IMR-90 (cell line): Measurements from ENCODE around the gene INPP5D.

Experiments
- BHLHE40 ChIP-seq: fragments of 150-350 bp; IDR thresholded peaks from 2 replicates; pipeline ENCODE4 v1.6.1; 2016; ENCODE audit warnings: mild to moderate bottlenecking, low read depth, low read length
- CEBPB ChIP-seq: IDR thresholded peaks from 2 replicates; pipeline ENCODE4 v1.6.1; 2012; ENCODE audit warnings: low read depth, low read length, improper control_type of control experiment
- FOS ChIP-seq: fragments of 150-350 bp; IDR thresholded peaks from 2 replicates; pipeline ENCODE4 v1.6.1; 2016; ENCODE audit warnings: low read depth, low read length
- MAFK ChIP-seq: IDR thresholded peaks from 2 replicates; pipeline ENCODE4 v1.6.1; 2012; ENCODE audit warnings: low read depth, low read length, improper control_type of control experiment
- MXI1 ChIP-seq: IDR thresholded peaks from 2 replicates; pipeline ENCODE4 v1.6.1; 2012; ENCODE audit warnings: low read depth, mild to moderate bottlenecking, low read length, moderate library complexity, borderline replicate concordance
- POLR2A ChIP-seq: IDR thresholded peaks from 2 replicates; pipeline ENCODE4 v1.6.1; 2012; ENCODE audit warnings: mild to moderate bottlenecking, low read depth, low read length
- RAD21 ChIP-seq: IDR thresholded peaks from 2 replicates; pipeline ENCODE4 v1.6.1; 2012; ENCODE audit warnings: low read length, improper control_type of control experiment
- RCOR1 ChIP-seq: IDR thresholded peaks from 2 replicates; pipeline ENCODE4 v1.6.1; 2012; ENCODE audit warnings: mild to moderate bottlenecking, low read length, improper control_type of control experiment; ENCODE audit not compliant: insufficient replicate concordance
- RFX5 ChIP-seq: IDR thresholded peaks from 2 replicates; pipeline ENCODE4 v1.8.0; 2012; ENCODE audit warnings: low read depth, mild to moderate bottlenecking, low read length, moderate library complexity
- SMC3 ChIP-seq: fragments of 150-350 bp; IDR thresholded peaks from 2 replicates; pipeline ENCODE4 v1.6.1; 2016; ENCODE audit warnings: low read depth, mild to moderate bottlenecking, antibody characterized with exemption, low read length, moderate library complexity
- USF2 ChIP-seq: fragments of 150-350 bp; IDR thresholded peaks from 2 replicates; pipeline ENCODE4 v1.6.1; 2017; ENCODE audit warnings: mild to moderate bottlenecking, antibody characterized with exemption, low read length, low read depth
- TF ChIP-seq, protein P1 (sequence below): conservative IDR thresholded peaks from 2 replicates; pipeline ENCODE4 v1.5.1; 2012; ENCODE audit warnings: mild to moderate bottlenecking, low read depth, low read length, improper control_type of control experiment
- TF ChIP-seq, protein P2 (sequence below): fragments of 150-350 bp; IDR thresholded peaks from 2 replicates; pipeline ENCODE4 v1.6.1; 2016; ENCODE audit warnings: low read depth, mild to moderate bottlenecking, low read length, moderate library complexity, borderline replicate concordance

- TF ChIP-seq, protein P1, sequence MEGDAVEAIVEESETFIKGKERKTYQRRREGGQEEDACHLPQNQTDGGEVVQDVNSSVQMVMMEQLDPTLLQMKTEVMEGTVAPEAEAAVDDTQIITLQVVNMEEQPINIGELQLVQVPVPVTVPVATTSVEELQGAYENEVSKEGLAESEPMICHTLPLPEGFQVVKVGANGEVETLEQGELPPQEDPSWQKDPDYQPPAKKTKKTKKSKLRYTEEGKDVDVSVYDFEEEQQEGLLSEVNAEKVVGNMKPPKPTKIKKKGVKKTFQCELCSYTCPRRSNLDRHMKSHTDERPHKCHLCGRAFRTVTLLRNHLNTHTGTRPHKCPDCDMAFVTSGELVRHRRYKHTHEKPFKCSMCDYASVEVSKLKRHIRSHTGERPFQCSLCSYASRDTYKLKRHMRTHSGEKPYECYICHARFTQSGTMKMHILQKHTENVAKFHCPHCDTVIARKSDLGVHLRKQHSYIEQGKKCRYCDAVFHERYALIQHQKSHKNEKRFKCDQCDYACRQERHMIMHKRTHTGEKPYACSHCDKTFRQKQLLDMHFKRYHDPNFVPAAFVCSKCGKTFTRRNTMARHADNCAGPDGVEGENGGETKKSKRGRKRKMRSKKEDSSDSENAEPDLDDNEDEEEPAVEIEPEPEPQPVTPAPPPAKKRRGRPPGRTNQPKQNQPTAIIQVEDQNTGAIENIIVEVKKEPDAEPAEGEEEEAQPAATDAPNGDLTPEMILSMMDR: no peak
- no peak for TF ChIP-seq MAFK
- TF ChIP-seq POLR2A: no peak
- TF ChIP-seq FOS: no peak
- no peak for TF ChIP-seq RFX5
- no peak for TF ChIP-seq RAD21
- TF ChIP-seq MXI1: no peak
- no peak for TF ChIP-seq CEBPB
- no peak for TF ChIP-seq RCOR1
- TF ChIP-seq BHLHE40: no peak
- TF ChIP-seq, protein P2, sequence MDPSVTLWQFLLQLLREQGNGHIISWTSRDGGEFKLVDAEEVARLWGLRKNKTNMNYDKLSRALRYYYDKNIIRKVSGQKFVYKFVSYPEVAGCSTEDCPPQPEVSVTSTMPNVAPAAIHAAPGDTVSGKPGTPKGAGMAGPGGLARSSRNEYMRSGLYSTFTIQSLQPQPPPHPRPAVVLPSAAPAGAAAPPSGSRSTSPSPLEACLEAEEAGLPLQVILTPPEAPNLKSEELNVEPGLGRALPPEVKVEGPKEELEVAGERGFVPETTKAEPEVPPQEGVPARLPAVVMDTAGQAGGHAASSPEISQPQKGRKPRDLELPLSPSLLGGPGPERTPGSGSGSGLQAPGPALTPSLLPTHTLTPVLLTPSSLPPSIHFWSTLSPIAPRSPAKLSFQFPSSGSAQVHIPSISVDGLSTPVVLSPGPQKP: no peak
- no peak for TF ChIP-seq USF2
- no peak for TF ChIP-seq SMC3
Measured at GRCh38 chr2:233055362-233055761, 4.8 kb upstream of the INPP5D start.
